ENCODE measurements around the gene CRKL.
"Not testable (repeated sequence)": the region's sequence is repeated elsewhere in the genome, so short reads cannot be mapped to it uniquely, and the experiment has no call there.

DNA sequence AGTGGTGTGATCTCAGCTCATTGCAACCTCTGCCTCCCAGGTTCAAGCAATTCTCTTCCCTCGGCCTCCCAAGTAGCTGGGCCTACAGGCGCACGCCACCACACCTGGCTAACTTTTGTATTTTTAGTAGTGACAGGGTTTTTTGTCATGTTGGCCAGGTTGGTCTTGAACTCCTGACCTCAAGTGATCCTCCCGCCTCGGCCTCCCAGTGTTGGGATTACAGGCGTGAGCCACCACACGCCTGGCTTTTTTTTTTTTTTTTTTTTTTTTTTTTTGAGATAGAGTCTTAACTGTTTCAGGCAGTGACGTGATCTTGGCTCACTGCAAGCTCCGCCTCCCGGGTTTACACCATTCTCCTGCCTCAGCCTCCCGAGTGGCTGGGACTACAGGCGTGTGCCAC is 13.2 kb downstream of the CRKL start:
- TF ChIP-seq FOXK2 (IDR thresholded peaks at IDR 0.05); TARDBP (IDR thresholded peaks at IDR 0.05); ELF4 (IDR thresholded peaks at IDR 0.05); HDGF (IDR thresholded peaks at IDR 0.05; ENCODE audit: borderline replicate concordance); FOXM1 (IDR thresholded peaks at IDR 0.05; ENCODE audit: borderline replicate concordance); NFRKB (IDR thresholded peaks at IDR 0.05); FOXA1 (IDR thresholded peaks at IDR 0.05); SP1 (IDR thresholded peaks at IDR 0.05): not testable (repeated sequence)

Data from HEK293T (cell line).